ENCODE data around the gene RASGRF1. TPM values are rescaled to one million over a fixed set of nuclear protein-coding genes. Genes with fewer than 3 reads are reported as not detected.

RASGRF1 gene
- total and polyA plus RNA-seq, 12 donors = under 0.01 to 0.86 (median 0.37) TPM; not detected in 9

DNA sequence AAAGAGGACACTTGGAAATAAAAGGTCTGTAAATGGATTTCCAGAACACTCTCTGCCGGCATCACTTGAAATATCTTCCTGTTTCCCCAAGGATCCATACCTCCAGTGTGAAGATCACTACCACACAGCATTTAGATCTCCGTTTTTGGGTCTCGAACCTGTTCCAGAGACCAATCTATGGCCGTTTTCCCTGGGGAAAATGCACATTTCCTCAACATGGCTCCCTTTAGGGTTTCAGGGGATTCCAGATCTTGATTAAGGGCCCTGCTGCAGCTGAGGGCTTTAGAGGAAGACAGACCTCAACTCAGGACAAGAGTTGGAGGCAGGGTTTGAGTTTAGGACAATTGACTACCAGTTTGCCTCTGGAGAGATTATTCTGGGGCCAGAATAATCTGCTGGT is 147.8 kb downstream of the RASGRF1 start:
- Histone ChIP-seq H3K36me3 (peaks cover 0 to 9% (median 0%) of the 10 kb centered on the region in 9 donors), H3K4me3 (peak overlapping the region in 3 of 10 donors; percentile 12 to 76 (median 73)), H3K9me3 (no peaks in the 10 kb centered on the region), H3K4me1 (peaks cover 3 to 60% (median 30%) of the 10 kb centered on the region in 9 donors), H3K27me3 (no peaks in the 10 kb centered on the region), H3K27ac (peak overlapping the region in 2 of 10 donors; percentile 2 to 85)
- DNase-seq (no peak), ATAC-seq (no peak)
- TF ChIP-seq, protein P1, sequence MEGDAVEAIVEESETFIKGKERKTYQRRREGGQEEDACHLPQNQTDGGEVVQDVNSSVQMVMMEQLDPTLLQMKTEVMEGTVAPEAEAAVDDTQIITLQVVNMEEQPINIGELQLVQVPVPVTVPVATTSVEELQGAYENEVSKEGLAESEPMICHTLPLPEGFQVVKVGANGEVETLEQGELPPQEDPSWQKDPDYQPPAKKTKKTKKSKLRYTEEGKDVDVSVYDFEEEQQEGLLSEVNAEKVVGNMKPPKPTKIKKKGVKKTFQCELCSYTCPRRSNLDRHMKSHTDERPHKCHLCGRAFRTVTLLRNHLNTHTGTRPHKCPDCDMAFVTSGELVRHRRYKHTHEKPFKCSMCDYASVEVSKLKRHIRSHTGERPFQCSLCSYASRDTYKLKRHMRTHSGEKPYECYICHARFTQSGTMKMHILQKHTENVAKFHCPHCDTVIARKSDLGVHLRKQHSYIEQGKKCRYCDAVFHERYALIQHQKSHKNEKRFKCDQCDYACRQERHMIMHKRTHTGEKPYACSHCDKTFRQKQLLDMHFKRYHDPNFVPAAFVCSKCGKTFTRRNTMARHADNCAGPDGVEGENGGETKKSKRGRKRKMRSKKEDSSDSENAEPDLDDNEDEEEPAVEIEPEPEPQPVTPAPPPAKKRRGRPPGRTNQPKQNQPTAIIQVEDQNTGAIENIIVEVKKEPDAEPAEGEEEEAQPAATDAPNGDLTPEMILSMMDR (IDR thresholded peaks at IDR 0.05) = no peak
- 86 to 89% methylated on average over 4 of the region's 4 CpGs for WGBS, 2 donors
- intact Hi-C loops (cut with DNase I) = no loop called here

DNA sequence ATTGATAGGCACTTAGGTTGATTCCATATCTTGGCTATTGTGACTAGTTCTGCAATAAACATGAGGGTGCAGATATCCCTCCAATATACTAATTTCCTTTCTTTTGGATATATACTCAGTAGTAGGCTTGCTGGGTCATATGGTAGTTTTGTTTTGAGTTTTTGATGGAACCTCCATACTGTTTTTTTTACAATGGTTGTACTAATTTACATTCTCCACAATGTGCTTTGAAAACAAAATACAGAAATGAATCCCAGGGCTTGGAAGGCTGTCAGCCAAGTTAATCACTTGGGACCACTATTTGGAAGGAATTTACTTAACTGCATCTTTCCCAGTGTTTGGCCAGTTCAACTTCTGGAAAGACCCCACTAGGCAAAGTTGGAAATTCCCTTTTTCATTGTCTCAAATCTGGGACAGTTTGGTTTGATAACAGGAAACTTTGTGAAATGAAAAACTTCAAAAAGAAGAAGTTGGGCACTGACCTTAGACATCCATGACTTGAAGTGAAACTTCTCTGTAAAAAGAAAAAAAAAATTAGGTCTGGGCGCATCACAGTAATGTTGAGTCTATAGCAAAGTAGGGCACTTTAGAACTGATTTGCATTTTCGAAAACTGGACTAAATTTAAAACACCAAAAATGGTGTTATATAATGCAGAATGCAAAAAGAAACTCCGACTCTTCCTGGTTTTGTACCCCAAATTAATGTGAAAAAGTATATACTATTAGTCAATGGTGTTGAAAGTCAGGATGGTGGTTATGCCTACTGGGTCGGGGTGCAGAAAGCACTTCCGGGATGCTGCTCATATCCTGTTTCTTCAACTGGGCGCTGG is 151.7 kb downstream of the RASGRF1 start:
- ATAC-seq = no peak
- DNase-seq = no peak
- H3K36me3 ChIP-seq = peaks cover 0 to 30% (median 0%) of the 10 kb centered on the region in 9 donors
- no peaks in the 10 kb centered on the region for H3K27me3 ChIP-seq
- no peak overlapping the region for H3K4me3 ChIP-seq
- no peaks in the 10 kb centered on the region for H3K9me3 ChIP-seq
- peaks cover 3 to 90% (median 61%) of the 10 kb centered on the region in 9 donors for H3K4me1 ChIP-seq
- WGBS, 2 donors = 62 to 68% methylated on average over 6 of the region's 6 CpGs
- H3K27ac ChIP-seq = peak overlapping the region in 9 of 10 donors; percentile 29 to 89 (median 46)
- intact Hi-C loops (cut with DNase I) = no loop called here
- TF ChIP-seq, protein P1 (IDR thresholded peaks at IDR 0.05) = no peak

DNA sequence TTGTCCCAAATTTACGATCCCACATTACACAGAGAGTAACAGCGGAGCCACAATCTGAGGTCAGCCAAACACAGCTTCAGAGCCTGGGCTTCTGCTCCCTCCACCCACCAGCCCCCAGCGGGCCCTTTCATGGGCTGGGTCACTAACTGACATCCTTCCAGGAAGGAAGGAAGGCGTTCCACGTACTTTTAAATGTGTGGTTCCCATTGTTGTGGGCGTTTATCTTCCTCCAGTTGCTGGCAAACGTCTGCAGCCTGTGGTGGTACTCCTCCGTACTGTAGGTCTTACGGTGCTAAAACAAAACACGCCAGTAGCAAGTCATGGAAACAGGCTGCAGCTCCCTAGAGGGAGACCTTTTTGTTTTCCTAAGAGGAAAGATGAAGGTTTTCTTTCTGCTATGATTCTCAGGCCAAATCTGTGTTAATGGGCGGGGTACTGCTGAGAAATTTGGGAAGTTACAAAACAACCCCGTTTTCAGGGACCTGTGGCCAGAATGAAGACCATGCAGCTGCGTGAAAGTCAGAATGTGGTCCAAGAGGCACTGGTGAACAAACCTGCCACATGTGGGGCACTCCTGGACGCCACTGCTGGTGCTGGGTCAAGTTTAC is 153.3 kb downstream of the RASGRF1 start:
- peaks cover 3 to 84% (median 71%) of the 10 kb centered on the region in 9 donors for H3K4me1 ChIP-seq
- TF ChIP-seq, protein P1 (IDR thresholded peaks at IDR 0.05) = no peak
- H3K4me3 ChIP-seq = peak overlapping the region in 2 of 10 donors; percentile 11 to 17
- peaks cover 0 to 44% (median under 1%) of the 10 kb centered on the region in 9 donors for H3K36me3 ChIP-seq
- peak; percentile 76 to 84 (median 78) for ATAC-seq
- H3K27me3 ChIP-seq = no peaks in the 10 kb centered on the region
- H3K27ac ChIP-seq = peak overlapping the region; percentile 39 to 89 (median 76)
- peak; percentile 64 to 77 for DNase-seq
- H3K9me3 ChIP-seq = no peaks in the 10 kb centered on the region
- WGBS, 2 donors = 35 to 53% methylated on average over 14 of the region's 14 CpGs
- intact Hi-C loops (cut with DNase I) = no loop called here

DNA sequence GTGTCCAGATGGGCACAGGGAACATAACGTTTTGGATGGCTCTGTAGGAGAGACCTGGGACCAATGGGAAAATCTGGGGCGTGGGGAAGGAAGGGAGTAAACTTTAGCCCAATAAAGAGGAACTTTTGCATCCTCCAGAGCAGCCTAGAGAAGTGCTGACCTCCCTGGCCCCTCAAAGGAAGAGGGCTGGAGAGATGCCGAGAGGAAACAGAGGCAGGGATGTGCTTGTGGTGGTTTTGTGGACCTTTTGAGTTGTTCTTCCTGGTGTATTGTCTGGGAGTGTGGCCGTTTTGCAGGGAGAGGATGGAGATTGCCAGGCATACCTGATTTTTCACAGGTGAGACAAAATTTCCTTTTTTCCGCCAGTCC is 155.9 kb downstream of the RASGRF1 start:
- Histone ChIP-seq H3K27me3 (no peaks in the 10 kb centered on the region), H3K9me3 (no peaks in the 10 kb centered on the region), H3K27ac (peak overlapping the region in 9 of 10 donors; percentile 3 to 86 (median 69)), H3K36me3 (peaks cover 0 to 58% (median 3%) of the 10 kb centered on the region in 9 donors), H3K4me1 (peaks cover 3 to 89% (median 66%) of the 10 kb centered on the region in 9 donors), H3K4me3 (no peak overlapping the region)
- intact Hi-C loops (cut with DNase I) = loop anchor here in 1 of 10 donors (2.0 kb wide), 1 partner anchor 20 kb away; no protein-coding TSS in a partner anchor
- DNase-seq = peak in 1 of 2 donors; percentile 44
- 58 to 72% methylated on average over 5 of the region's 5 CpGs for WGBS, 2 donors
- peak in 5 of 8 donors; percentile 22 to 71 (median 32) for ATAC-seq
- TF ChIP-seq, protein P1 (IDR thresholded peaks at IDR 0.05) = no peak

Data from heart right ventricle (tissue), 16 donors.